CD4-positive, CD25-positive, alpha-beta regulatory T cell (primary cell): ENCODE data around the gene ME1. TPM values are rescaled to one million over a fixed set of nuclear protein-coding genes. Genes with fewer than 3 reads are reported as not detected.
"Not testable (repeated sequence)": the region's sequence is repeated elsewhere in the genome, so short reads cannot be mapped to it uniquely, and the experiment has no call there.

ENCODE experiments used
- ATAC-seq, 2 donors: fragments of 150-1000 bp; cut with Tn5 transposase; one replicate each; pipeline ENCODE4 v1.10.0; 2021; ENCODE audit warnings: low read depth in 2 of 2, moderate number of reproducible peaks in 2 of 2, moderate library complexity in 1 of 2
- DNase-seq, 3 donors: peaks; one replicate each; pipeline versions ENCODE4 v3.0.0 to v3.0.0-alpha.2; 2012 to 2022; ENCODE audit warnings: mixed read lengths in 1 of 3
- H3K27ac ChIP-seq: one replicate; pipeline ENCODE4 v1.7.0; 2013; ENCODE audit warnings: mild to moderate bottlenecking, low read length; ENCODE audit not compliant: insufficient read depth, poor library complexity, severe bottlenecking
- H3K27me3 ChIP-seq: one replicate; pipeline ENCODE4 v1.7.0; 2013; ENCODE audit warnings: low read length; ENCODE audit not compliant: control insufficient read depth, insufficient read depth
- H3K36me3 ChIP-seq: one replicate; pipeline ENCODE4 v1.7.0; 2013; ENCODE audit warnings: mild to moderate bottlenecking, low read length, moderate library complexity; ENCODE audit not compliant: control insufficient read depth, insufficient read depth
- H3K4me1 ChIP-seq: 2 replicates; pipeline ENCODE4 v1.7.0; 2013; ENCODE audit warnings: mild to moderate bottlenecking, low read length; ENCODE audit not compliant: insufficient read depth, control insufficient read depth, poor library complexity, severe bottlenecking
- H3K4me3 ChIP-seq: one replicate; pipeline ENCODE4 v1.7.0; 2013; ENCODE audit warnings: low read depth, mild to moderate bottlenecking, low read length, moderate library complexity
- H3K9me3 ChIP-seq, 2 experiments: 1 replicate in 1 of 2; 2 replicates in 1 of 2; pipeline ENCODE4 v1.7.0; 2013; ENCODE audit warnings: low read length in 2 of 2, mild to moderate bottlenecking in 1 of 2, moderate library complexity in 1 of 2; ENCODE audit not compliant: control insufficient read depth in 2 of 2
- H3K27ac Mint-ChIP-seq, 3 donors: one replicate each; pipeline ENCODE4 v1.8.0; 2020 to 2022; ENCODE audit warnings: mild to moderate bottlenecking in 3 of 3, mixed read lengths in 3 of 3, moderate library complexity in 2 of 3
- H3K27me3 Mint-ChIP-seq: one replicate; pipeline ENCODE4 v1.8.0; 2022; ENCODE audit warnings: mild to moderate bottlenecking, mixed read lengths
- H3K36me3 Mint-ChIP-seq: one replicate; pipeline ENCODE4 v1.8.0; 2020; ENCODE audit warnings: mixed read lengths
- H3K4me1 Mint-ChIP-seq, 4 donors: one replicate each; pipeline ENCODE4 v1.8.0; 2020 to 2022; ENCODE audit warnings: mixed read lengths in 4 of 4, mild to moderate bottlenecking in 1 of 4
- H3K4me3 Mint-ChIP-seq, 4 donors: one replicate each; pipeline ENCODE4 v1.8.0; 2020 to 2022; ENCODE audit warnings: mild to moderate bottlenecking in 4 of 4, mixed read lengths in 4 of 4, moderate library complexity in 3 of 4
- H3K9me3 Mint-ChIP-seq, 7 donors: one replicate each; pipeline ENCODE4 v1.8.0; 2020 to 2022; ENCODE audit warnings: mixed read lengths in 7 of 7, mild to moderate bottlenecking in 3 of 7, moderate library complexity in 2 of 7
- polyA plus RNA-seq, 4 donors: library from polyadenylated mRNA; unstranded; fragments of 300-500 nt; fragmentation: Illumina TruSeq; gene quantifications; one replicate each; pipeline ENCODE4 v1.2.3, GENCODE V29; 2021
- total RNA-seq: library from RNA; stranded (reverse); gene quantifications from one replicate; pipeline ENCODE4 v1.2.3, GENCODE V29; 2022

ME1 gene
- total and polyA plus RNA-seq, 5 donors from 2014 or later, result not detected

GRCh38 chr6:83467620-83468036 lies 36.8 kb upstream of the ME1 start:
- Mint-ChIP-seq H3K27me3 (peaks cover 4% of the 10 kb centered on the region), H3K27ac (no peak overlapping the region), H3K4me1 (no peaks in the 10 kb centered on the region), H3K9me3 (peaks cover 0 to 4% (median 0%) of the 10 kb centered on the region in 7 donors), H3K36me3 (no peaks in the 10 kb centered on the region), H3K4me3 (no peak overlapping the region)
- H3K27ac ChIP-seq, result no peak overlapping the region
- DNase-seq (no peak), ATAC-seq (no peak)
- H3K36me3 ChIP-seq, result no peaks in the 10 kb centered on the region
- H3K9me3 ChIP-seq, result no peaks in the 10 kb centered on the region
- H3K4me1 ChIP-seq, result no peaks in the 10 kb centered on the region
- no peak overlapping the region for H3K4me3 ChIP-seq
- no peaks in the 10 kb centered on the region for H3K27me3 ChIP-seq

GRCh38 chr6:83466328-83466727 lies 35.5 kb upstream of the ME1 start:
- ATAC-seq, result no peak
- DNase-seq, result no peak
- Histone ChIP-seq H3K36me3 (no peaks in the 10 kb centered on the region), H3K27ac (no peak overlapping the region), H3K9me3 (no peaks in the 10 kb centered on the region), H3K4me3 (no peak overlapping the region), H3K27me3 (no peaks in the 10 kb centered on the region), H3K4me1 (no peaks in the 10 kb centered on the region)
- H3K4me3 Mint-ChIP-seq, result no peak overlapping the region
- no peaks in the 10 kb centered on the region for H3K4me1 Mint-ChIP-seq
- H3K27me3 Mint-ChIP-seq, result peaks cover 4% of the 10 kb centered on the region
- H3K9me3 Mint-ChIP-seq, result peaks cover 0 to 1% (median 0%) of the 10 kb centered on the region in 7 donors
- no peaks in the 10 kb centered on the region for H3K36me3 Mint-ChIP-seq
- no peak overlapping the region for H3K27ac Mint-ChIP-seq

GRCh38 chr6:83464381-83465140 lies 33.7 kb upstream of the ME1 start:
- no peak overlapping the region for H3K4me3 Mint-ChIP-seq
- DNase-seq (no peak), ATAC-seq (no peak)
- no peaks in the 10 kb centered on the region for H3K36me3 ChIP-seq
- no peaks in the 10 kb centered on the region for H3K4me1 Mint-ChIP-seq
- no peak overlapping the region for H3K27ac ChIP-seq
- no peaks in the 10 kb centered on the region for H3K9me3 ChIP-seq
- no peaks in the 10 kb centered on the region for H3K4me1 ChIP-seq
- H3K36me3 Mint-ChIP-seq, result no peaks in the 10 kb centered on the region
- peaks cover under 1% of the 10 kb centered on the region for H3K27me3 Mint-ChIP-seq
- no peak overlapping the region for H3K4me3 ChIP-seq
- peaks cover 0 to 1% (median 0%) of the 10 kb centered on the region in 7 donors for H3K9me3 Mint-ChIP-seq
- no peak overlapping the region for H3K27ac Mint-ChIP-seq
- H3K27me3 ChIP-seq, result no peaks in the 10 kb centered on the region

- no peak overlapping the region for H3K4me3 ChIP-seq
- no peaks in the 10 kb centered on the region for H3K36me3 ChIP-seq
- no peaks in the 10 kb centered on the region for H3K9me3 ChIP-seq
- ATAC-seq (no peak), DNase-seq (no peak)
- no peaks in the 10 kb centered on the region for H3K4me1 Mint-ChIP-seq
- peaks cover 0 to 1% (median 0%) of the 10 kb centered on the region in 7 donors for H3K9me3 Mint-ChIP-seq
- no peaks in the 10 kb centered on the region for H3K4me1 ChIP-seq
- no peak overlapping the region for H3K27ac ChIP-seq
- H3K4me3 Mint-ChIP-seq, result no peak overlapping the region
- no peaks in the 10 kb centered on the region for H3K36me3 Mint-ChIP-seq
- no peaks in the 10 kb centered on the region for H3K27me3 ChIP-seq
- no peak overlapping the region for H3K27ac Mint-ChIP-seq
- no peaks in the 10 kb centered on the region for H3K27me3 Mint-ChIP-seq
Observed at GRCh38 chr6:83463886-83464285, 33.0 kb upstream of the ME1 start.

GRCh38 chr6:83462524-83462923 lies 31.7 kb upstream of the ME1 start:
- DNase-seq (no peak), ATAC-seq (no peak)
- no peaks in the 10 kb centered on the region for H3K4me1 Mint-ChIP-seq
- H3K9me3 ChIP-seq, result no peaks in the 10 kb centered on the region
- H3K4me3 Mint-ChIP-seq, result no peak overlapping the region
- no peak overlapping the region for H3K4me3 ChIP-seq
- no peaks in the 10 kb centered on the region for H3K9me3 Mint-ChIP-seq
- H3K27me3 ChIP-seq, result no peaks in the 10 kb centered on the region
- no peaks in the 10 kb centered on the region for H3K36me3 ChIP-seq
- no peaks in the 10 kb centered on the region for H3K27me3 Mint-ChIP-seq
- H3K27ac ChIP-seq, result no peak overlapping the region
- no peak overlapping the region for H3K27ac Mint-ChIP-seq
- no peaks in the 10 kb centered on the region for H3K36me3 Mint-ChIP-seq
- no peaks in the 10 kb centered on the region for H3K4me1 ChIP-seq

- ATAC-seq, result no peak
- Histone ChIP-seq H3K27me3 (no peaks in the 10 kb centered on the region), H3K36me3 (no peaks in the 10 kb centered on the region), H3K27ac (no peak overlapping the region), H3K9me3 (no peaks in the 10 kb centered on the region), H3K4me1 (no peaks in the 10 kb centered on the region), H3K4me3 (no peak overlapping the region)
- H3K4me1 Mint-ChIP-seq, result no peaks in the 10 kb centered on the region
- no peaks in the 10 kb centered on the region for H3K36me3 Mint-ChIP-seq
- H3K27ac Mint-ChIP-seq, result no peak overlapping the region
- H3K9me3 Mint-ChIP-seq, result no peaks in the 10 kb centered on the region
- H3K4me3 Mint-ChIP-seq, result no peak overlapping the region
- DNase-seq, result no peak
- H3K27me3 Mint-ChIP-seq, result no peaks in the 10 kb centered on the region
Observed at GRCh38 chr6:83461438-83461837, 30.6 kb upstream of the ME1 start.

GRCh38 chr6:83459663-83460062 lies 28.8 kb upstream of the ME1 start:
- no peak overlapping the region for H3K27ac Mint-ChIP-seq
- no peaks in the 10 kb centered on the region for H3K27me3 ChIP-seq
- H3K4me1 Mint-ChIP-seq, result no peaks in the 10 kb centered on the region
- H3K9me3 ChIP-seq, result no peaks in the 10 kb centered on the region
- H3K4me1 ChIP-seq, result no peaks in the 10 kb centered on the region
- no peak overlapping the region for H3K27ac ChIP-seq
- H3K36me3 Mint-ChIP-seq, result no peaks in the 10 kb centered on the region
- H3K36me3 ChIP-seq, result no peaks in the 10 kb centered on the region
- H3K4me3 Mint-ChIP-seq, result no peak overlapping the region
- no peaks in the 10 kb centered on the region for H3K9me3 Mint-ChIP-seq
- no peak for DNase-seq
- no peak for ATAC-seq
- H3K4me3 ChIP-seq, result no peak overlapping the region
- H3K27me3 Mint-ChIP-seq, result no peaks in the 10 kb centered on the region

- H3K4me1 ChIP-seq, H3K27me3 Mint-ChIP-seq, H3K4me3 Mint-ChIP-seq, H3K9me3 ChIP-seq, H3K4me1 Mint-ChIP-seq, H3K9me3 Mint-ChIP-seq, H3K27me3 ChIP-seq, H3K4me3 ChIP-seq, ATAC-seq, H3K36me3 Mint-ChIP-seq, DNase-seq, H3K27ac Mint-ChIP-seq, H3K36me3 ChIP-seq, H3K27ac ChIP-seq: not testable (repeated sequence)
Observed at GRCh38 chr6:83450015-83450414, 19.2 kb upstream of the ME1 start.
